Measurements from ENCODE around the gene UPK2. TPM values are rescaled to one million over a fixed set of nuclear protein-coding genes. Genes with fewer than 3 reads are reported as not detected.
"Not testable (repeated sequence)": the region's sequence is repeated elsewhere in the genome, so short reads cannot be mapped to it uniquely, and the experiment has no call there.

UPK2 gene
- total and polyA plus RNA-seq, 2 donors (not counting 3 experiments of a cell fraction or from before 2014, with no cell fraction given), result 0.11 TPM; not detected in 1

- intact Hi-C loops (cut with micrococcal nuclease) (no loop called here), dilution Hi-C loops (cut with MboI; ENCODE audit: extremely low pct_ligation_motif_present, low sequenced_read_pairs) (no loop called here)
- no peak for FAIRE-seq
- TF ChIP-seq, protein P1, sequence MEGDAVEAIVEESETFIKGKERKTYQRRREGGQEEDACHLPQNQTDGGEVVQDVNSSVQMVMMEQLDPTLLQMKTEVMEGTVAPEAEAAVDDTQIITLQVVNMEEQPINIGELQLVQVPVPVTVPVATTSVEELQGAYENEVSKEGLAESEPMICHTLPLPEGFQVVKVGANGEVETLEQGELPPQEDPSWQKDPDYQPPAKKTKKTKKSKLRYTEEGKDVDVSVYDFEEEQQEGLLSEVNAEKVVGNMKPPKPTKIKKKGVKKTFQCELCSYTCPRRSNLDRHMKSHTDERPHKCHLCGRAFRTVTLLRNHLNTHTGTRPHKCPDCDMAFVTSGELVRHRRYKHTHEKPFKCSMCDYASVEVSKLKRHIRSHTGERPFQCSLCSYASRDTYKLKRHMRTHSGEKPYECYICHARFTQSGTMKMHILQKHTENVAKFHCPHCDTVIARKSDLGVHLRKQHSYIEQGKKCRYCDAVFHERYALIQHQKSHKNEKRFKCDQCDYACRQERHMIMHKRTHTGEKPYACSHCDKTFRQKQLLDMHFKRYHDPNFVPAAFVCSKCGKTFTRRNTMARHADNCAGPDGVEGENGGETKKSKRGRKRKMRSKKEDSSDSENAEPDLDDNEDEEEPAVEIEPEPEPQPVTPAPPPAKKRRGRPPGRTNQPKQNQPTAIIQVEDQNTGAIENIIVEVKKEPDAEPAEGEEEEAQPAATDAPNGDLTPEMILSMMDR (IDR thresholded peaks at IDR 0.05; ENCODE audit: extremely low read depth in 1 of 2, insufficient read depth in 1 of 2, low read depth in 1 of 2, low read length in 2 of 2), result no peak
- no peak for TF ChIP-seq POLR2A (IDR thresholded peaks at IDR 0.05; ENCODE audit: low read depth, low read length)
- no peak for TF ChIP-seq POLR2AphosphoS5 (IDR thresholded peaks at IDR 0.05; ENCODE audit: insufficient read depth, low read depth, low read length)
- no peak for TF ChIP-seq MYC (IDR thresholded peaks at IDR 0.05; ENCODE audit: low read depth, low read length)
- TF ChIP-seq EZH2 (IDR thresholded peaks at IDR 0.05; ENCODE audit: borderline replicate concordance, low read depth, low read length, severe bottlenecking), result no peak
- no peak for TF ChIP-seq JUN (IDR thresholded peaks at IDR 0.05; ENCODE audit: borderline replicate concordance, insufficient read depth, insufficient read length, low read depth)
- no peak for TF ChIP-seq GATA2 (IDR thresholded peaks at IDR 0.05; ENCODE audit: insufficient read depth, insufficient read length, low read depth, low read length)
- no peak for TF ChIP-seq MAX (IDR thresholded peaks at IDR 0.05; ENCODE audit: insufficient read depth, insufficient read length)
- no peak for TF ChIP-seq FOS (IDR thresholded peaks at IDR 0.05; ENCODE audit: borderline replicate concordance, insufficient read depth, low read length)
- ChIA-PET CTCF (interaction anchor here (1.0 to 2.5 kb wide), 2 partner anchors 259 to 264 kb away, joined by 3 to 13 read pairs; no protein-coding TSS in a partner anchor), POLR2A (no interaction called here)
- H3K79me2 ChIP-seq (ENCODE audit: control insufficient read depth, insufficient read depth, low read length), result no peaks in the 10 kb centered on the region
- no peak overlapping the region for H3K9ac ChIP-seq (replicated peaks; ENCODE audit: extremely low read depth, insufficient read depth, low read length)
- no peak overlapping the region for H3K4me2 ChIP-seq (ENCODE audit: insufficient read depth, low read length)
- no peak overlapping the region for H3K4me3 ChIP-seq (replicated peaks in 1 of 3; ENCODE audit: insufficient read depth in 1 of 3, low read depth in 1 of 3, low read length in 3 of 3)
- no peaks in the 10 kb centered on the region for H3K4me1 ChIP-seq (ENCODE audit: control insufficient read depth, extremely low read depth, insufficient read depth, low read length)
- no peaks in the 10 kb centered on the region for H3K9me1 ChIP-seq (replicated peaks; ENCODE audit: control insufficient read depth, extremely low read depth, insufficient read depth, low read length)
- DNase-seq (ENCODE audit: low read depth, low spot score), result no peak
- H4K20me1 ChIP-seq (replicated peaks; ENCODE audit: control insufficient read depth, extremely low read depth, insufficient read depth, low read length), result no peaks in the 10 kb centered on the region
- H2AFZ ChIP-seq (ENCODE audit: low read depth, low read length), result no peak overlapping the region
- H3K36me3 ChIP-seq (ENCODE audit: control insufficient read depth in 2 of 2, extremely low read depth in 1 of 2, insufficient read depth in 2 of 2, low read length in 2 of 2), result no peaks in the 10 kb centered on the region
- no peaks in the 10 kb centered on the region for H3K9me3 ChIP-seq (replicated peaks; ENCODE audit: control insufficient read depth, insufficient read depth, low read length)
- BruUV-seq (replicated peaks), result no TSS peak
- H3K27ac ChIP-seq (ENCODE audit: insufficient read depth, low read depth, low read length), result no peak overlapping the region
- H3K27me3 ChIP-seq (ENCODE audit: control insufficient read depth in 2 of 2, insufficient read depth in 2 of 2, low read length in 2 of 2), result peaks cover 3 to 7% of the 10 kb centered on the region in 2 experiments
Measured at GRCh38 chr11:118953265-118953664, 2.8 kb upstream of the UPK2 start.

GRCh38 chr11:118953976-118954375 is 2.1 kb upstream of the UPK2 start:
- H2AFZ ChIP-seq (ENCODE audit: low read depth, low read length); H3K4me1 ChIP-seq (ENCODE audit: control insufficient read depth, extremely low read depth, insufficient read depth, low read length); H4K20me1 ChIP-seq (replicated peaks; ENCODE audit: control insufficient read depth, extremely low read depth, insufficient read depth, low read length); H3K36me3 ChIP-seq (ENCODE audit: control insufficient read depth in 2 of 2, extremely low read depth in 1 of 2, insufficient read depth in 2 of 2, low read length in 2 of 2); intact Hi-C loops (cut with micrococcal nuclease); H3K27me3 ChIP-seq (ENCODE audit: control insufficient read depth in 2 of 2, insufficient read depth in 2 of 2, low read length in 2 of 2); dilution Hi-C loops (cut with MboI; ENCODE audit: extremely low pct_ligation_motif_present, low sequenced_read_pairs); DNase-seq (ENCODE audit: low read depth, low spot score); H3K9me3 ChIP-seq (replicated peaks; ENCODE audit: control insufficient read depth, insufficient read depth, low read length); BruUV-seq (replicated peaks); FAIRE-seq; H3K9me1 ChIP-seq (replicated peaks; ENCODE audit: control insufficient read depth, extremely low read depth, insufficient read depth, low read length); POLR2A ChIA-PET; H3K27ac ChIP-seq (ENCODE audit: insufficient read depth, low read depth, low read length); H3K4me3 ChIP-seq (replicated peaks in 1 of 3; ENCODE audit: insufficient read depth in 1 of 3, low read depth in 1 of 3, low read length in 3 of 3); H3K4me2 ChIP-seq (ENCODE audit: insufficient read depth, low read length); H3K9ac ChIP-seq (replicated peaks; ENCODE audit: extremely low read depth, insufficient read depth, low read length); H3K79me2 ChIP-seq (ENCODE audit: control insufficient read depth, insufficient read depth, low read length): not testable (repeated sequence)
- CTCF ChIA-PET, result interaction anchor here (1.0 to 2.5 kb wide), 3 partner anchors 48 to 264 kb away, joined by 3 to 13 read pairs (median 6); no protein-coding TSS in a partner anchor
